Keratinocyte (primary cell): ENCODE data around the gene STX7.

Source experiments
- EZH2 ChIP-seq: IDR thresholded peaks from one replicate; pipeline ENCODE4 v1.6.1; 2012; ENCODE audit warnings: inconsistent platforms, mild to moderate bottlenecking, low read length, moderate library complexity
- TF ChIP-seq, protein P1 (sequence below), 3 experiments: IDR thresholded peaks in 1 of 3; conservative IDR thresholded peaks in 1 of 3; optimal IDR thresholded peaks in 1 of 3; 2 replicates in 2 of 3; 3 replicates in 1 of 3; pipeline versions ENCODE3 to v1.5.1; 2011; ENCODE audit warnings: low read length in 3 of 3, mild to moderate bottlenecking in 3 of 3, moderate library complexity in 2 of 3, control low read depth in 1 of 3, inconsistent platforms in 1 of 3; ENCODE audit not compliant: insufficient read depth in 2 of 3; ENCODE audit errors: extremely low read depth in 1 of 3

DNA sequence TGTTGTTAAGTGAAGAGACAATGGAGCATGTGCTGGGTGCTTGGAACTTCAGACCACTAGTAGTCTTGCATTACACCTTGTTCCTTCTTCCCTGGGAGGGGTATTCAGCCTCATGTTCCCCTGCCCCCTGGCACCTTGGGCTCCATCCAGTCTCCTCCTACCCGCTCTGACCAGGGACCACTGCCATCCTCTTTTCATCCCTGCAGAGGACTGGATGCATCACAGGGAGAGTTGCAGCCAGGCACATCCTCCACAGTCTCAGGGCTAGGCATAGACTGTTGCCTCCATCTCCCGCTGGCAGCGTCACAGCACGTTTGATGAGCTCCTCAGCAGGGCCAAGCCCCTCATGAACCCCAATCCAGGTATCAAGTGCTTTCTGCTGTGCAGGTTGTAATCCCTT is 38.3 kb upstream of the STX7 start:
- TF ChIP-seq, protein P1, sequence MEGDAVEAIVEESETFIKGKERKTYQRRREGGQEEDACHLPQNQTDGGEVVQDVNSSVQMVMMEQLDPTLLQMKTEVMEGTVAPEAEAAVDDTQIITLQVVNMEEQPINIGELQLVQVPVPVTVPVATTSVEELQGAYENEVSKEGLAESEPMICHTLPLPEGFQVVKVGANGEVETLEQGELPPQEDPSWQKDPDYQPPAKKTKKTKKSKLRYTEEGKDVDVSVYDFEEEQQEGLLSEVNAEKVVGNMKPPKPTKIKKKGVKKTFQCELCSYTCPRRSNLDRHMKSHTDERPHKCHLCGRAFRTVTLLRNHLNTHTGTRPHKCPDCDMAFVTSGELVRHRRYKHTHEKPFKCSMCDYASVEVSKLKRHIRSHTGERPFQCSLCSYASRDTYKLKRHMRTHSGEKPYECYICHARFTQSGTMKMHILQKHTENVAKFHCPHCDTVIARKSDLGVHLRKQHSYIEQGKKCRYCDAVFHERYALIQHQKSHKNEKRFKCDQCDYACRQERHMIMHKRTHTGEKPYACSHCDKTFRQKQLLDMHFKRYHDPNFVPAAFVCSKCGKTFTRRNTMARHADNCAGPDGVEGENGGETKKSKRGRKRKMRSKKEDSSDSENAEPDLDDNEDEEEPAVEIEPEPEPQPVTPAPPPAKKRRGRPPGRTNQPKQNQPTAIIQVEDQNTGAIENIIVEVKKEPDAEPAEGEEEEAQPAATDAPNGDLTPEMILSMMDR (optimal IDR thresholded peaks at IDR 0.05 in 1 of 3, IDR thresholded peaks at IDR 0.05 in 1 of 3, conservative IDR thresholded peaks at IDR 0.05 in 1 of 3; ENCODE audit: extremely low read depth in 1 of 3, insufficient read depth in 2 of 3, low read length in 3 of 3) = no peak
- TF ChIP-seq EZH2 = no peak
